HEK293T (cell line): Measurements from ENCODE around the gene MMP20.

Source experiments
- ARNT ChIP-seq: fragments of 450-650 bp; IDR thresholded peaks from 2 replicates; pipeline ENCODE4 v1.6.1; 2017; ENCODE audit warnings: mild to moderate bottlenecking
- BHLHE40 ChIP-seq: fragments of 450-650 bp; IDR thresholded peaks from 2 replicates; pipeline ENCODE4 v1.6.1; 2016; ENCODE audit warnings: mild to moderate bottlenecking, moderate library complexity, borderline replicate concordance
- CTBP1 ChIP-seq: fragments of 450-650 bp; IDR thresholded peaks from 2 replicates; pipeline ENCODE4 v1.6.1; 2016; ENCODE audit warnings: borderline replicate concordance
- ELF4 ChIP-seq: fragments of 450-650 bp; IDR thresholded peaks from 2 replicates; pipeline ENCODE4 v1.6.1; 2017; ENCODE audit warnings: antibody characterized with exemption
- FOXK2 ChIP-seq: fragments of 450-650 bp; IDR thresholded peaks from 2 replicates; pipeline ENCODE4 v1.6.1; 2016; ENCODE audit warnings: mild to moderate bottlenecking
- SP1 ChIP-seq: fragments of 450-650 bp; IDR thresholded peaks from 2 replicates; pipeline ENCODE4 v1.6.1; 2017

DNA sequence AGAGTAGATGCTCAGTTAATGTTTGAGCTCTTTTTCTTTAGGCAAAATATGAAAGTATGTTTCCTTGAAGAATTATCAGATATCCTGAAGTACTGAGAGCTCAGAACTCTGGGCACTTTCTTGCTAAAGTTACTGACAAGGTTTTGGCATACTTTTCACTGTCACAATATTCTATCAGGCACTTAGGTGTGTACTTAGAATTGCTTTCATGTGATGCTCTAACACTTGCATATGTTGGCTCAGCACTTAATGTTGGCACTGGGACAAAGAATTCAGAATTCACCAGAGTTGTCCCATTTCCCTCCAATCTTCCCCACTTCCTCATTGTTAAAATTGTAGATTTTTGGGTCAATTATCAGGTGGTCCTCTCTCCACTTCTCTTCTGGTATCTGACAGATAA lies 5.0 kb downstream of the MMP20 start:
- TF ChIP-seq ARNT (no peak), FOXK2 (no peak), CTBP1 (no peak), SP1 (no peak), ELF4 (no peak), BHLHE40 (no peak)
